Measurements from ENCODE around the gene HOXA13. TPM values are rescaled to one million over a fixed set of nuclear protein-coding genes. Genes with fewer than 3 reads are reported as not detected.

The HOXA13 gene
- polyA plus RNA-seq, 4 donors, result 0.01 TPM; not detected in 3

- peaks cover 0 to 13% (median 5%) of the 10 kb centered on the region in 3 donors for H3K4me1 ChIP-seq (ENCODE audit: control insufficient read depth in 3 of 3, insufficient read depth in 2 of 3, low read depth in 1 of 3, low read length in 2 of 3)
- H3K27me3 ChIP-seq (ENCODE audit: control insufficient read depth in 3 of 3, insufficient read depth in 3 of 3, low read length in 3 of 3), result peaks cover 18 to 86% (median 70%) of the 10 kb centered on the region in 3 donors
- H3K9me3 ChIP-seq (ENCODE audit: control insufficient read depth in 2 of 2, insufficient read depth in 1 of 2, low read depth in 1 of 2, low read length in 1 of 2), result peaks cover 0 to 2% of the 10 kb centered on the region in 2 donors
- 5 to 11% (median 7%) methylated on average over 14 of the region's 14 CpGs for WGBS, 3 donors
- no peak for FAIRE-seq
- peak overlapping the region in 1 of 3 donors; percentile 25 for H3K27ac ChIP-seq (ENCODE audit: low read depth in 1 of 3, low read length in 2 of 3)
- DNase-seq, result no peak
- no peaks in the 10 kb centered on the region for H3K36me3 ChIP-seq (ENCODE audit: control insufficient read depth in 3 of 3, insufficient read depth in 2 of 3, low read depth in 1 of 3, low read length in 3 of 3)
- H3K4me3 ChIP-seq (ENCODE audit: low read depth in 1 of 3, low read length in 3 of 3), result peak overlapping the region; percentile 31 to 54 (median 44)
Measured at GRCh38 chr7:27200761-27201579, 1.1 kb upstream of the HOXA13 start.

- Histone ChIP-seq H3K27me3 (ENCODE audit: control insufficient read depth in 3 of 3, insufficient read depth in 3 of 3, low read length in 3 of 3) (peaks cover 19 to 85% (median 55%) of the 10 kb centered on the region in 3 donors), H3K4me1 (ENCODE audit: control insufficient read depth in 3 of 3, insufficient read depth in 2 of 3, low read depth in 1 of 3, low read length in 2 of 3) (peaks cover 0 to 10% (median 3%) of the 10 kb centered on the region in 3 donors), H3K4me3 (ENCODE audit: low read depth in 1 of 3, low read length in 3 of 3) (peak overlapping the region; percentile 31 to 69 (median 44)), H3K36me3 (ENCODE audit: control insufficient read depth in 3 of 3, insufficient read depth in 2 of 3, low read depth in 1 of 3, low read length in 3 of 3) (no peaks in the 10 kb centered on the region), H3K27ac (ENCODE audit: low read depth in 1 of 3, low read length in 2 of 3) (no peak overlapping the region), H3K9me3 (ENCODE audit: control insufficient read depth in 2 of 2, insufficient read depth in 1 of 2, low read depth in 1 of 2, low read length in 1 of 2) (no peaks in the 10 kb centered on the region)
- DNase-seq, result peak in 1 of 2 donors; percentile 54
- WGBS, 3 donors, result 2 to 4% (median 3%) methylated on average over 62 to 93 of the region's 93 CpGs
- FAIRE-seq, result no peak
Measured at GRCh38 chr7:27198871-27199801, 755 bp downstream of the HOXA13 start.

GRCh38 chr7:27198138-27198841 lies 1.6 kb downstream of the HOXA13 start:
- DNase-seq (peak in 1 of 2 donors; percentile 42), FAIRE-seq (no peak)
- Histone ChIP-seq H3K4me1 (ENCODE audit: control insufficient read depth in 3 of 3, insufficient read depth in 2 of 3, low read depth in 1 of 3, low read length in 2 of 3) (peaks cover 0 to 10% (median 3%) of the 10 kb centered on the region in 3 donors), H3K27ac (ENCODE audit: low read depth in 1 of 3, low read length in 2 of 3) (no peak overlapping the region), H3K4me3 (ENCODE audit: low read depth in 1 of 3, low read length in 3 of 3) (peak overlapping the region in 2 of 3 donors; percentile 31 to 69), H3K27me3 (ENCODE audit: control insufficient read depth in 3 of 3, insufficient read depth in 3 of 3, low read length in 3 of 3) (peaks cover 19 to 85% (median 53%) of the 10 kb centered on the region in 3 donors), H3K36me3 (ENCODE audit: control insufficient read depth in 3 of 3, insufficient read depth in 2 of 3, low read depth in 1 of 3, low read length in 3 of 3) (no peaks in the 10 kb centered on the region), H3K9me3 (ENCODE audit: control insufficient read depth in 2 of 2, insufficient read depth in 1 of 2, low read depth in 1 of 2, low read length in 1 of 2) (no peaks in the 10 kb centered on the region)
- WGBS, 3 donors, result 9 to 10% (median 10%) methylated on average over 29 of the region's 29 CpGs

GRCh38 chr7:27197137-27198042 lies 2.5 kb downstream of the HOXA13 start:
- DNase-seq (peak in 1 of 2 donors; percentile 46), FAIRE-seq (no peak)
- Histone ChIP-seq H3K36me3 (ENCODE audit: control insufficient read depth in 3 of 3, insufficient read depth in 2 of 3, low read depth in 1 of 3, low read length in 3 of 3) (no peaks in the 10 kb centered on the region), H3K27ac (ENCODE audit: low read depth in 1 of 3, low read length in 2 of 3) (no peak overlapping the region), H3K4me1 (ENCODE audit: control insufficient read depth in 3 of 3, insufficient read depth in 2 of 3, low read depth in 1 of 3, low read length in 2 of 3) (peaks cover 0 to 11% (median 8%) of the 10 kb centered on the region in 3 donors), H3K27me3 (ENCODE audit: control insufficient read depth in 3 of 3, insufficient read depth in 3 of 3, low read length in 3 of 3) (peaks cover 19 to 84% (median 53%) of the 10 kb centered on the region in 3 donors), H3K4me3 (ENCODE audit: low read depth in 1 of 3, low read length in 3 of 3) (peak overlapping the region in 2 of 3 donors; percentile 4 to 31), H3K9me3 (ENCODE audit: control insufficient read depth in 2 of 2, insufficient read depth in 1 of 2, low read depth in 1 of 2, low read length in 1 of 2) (no peaks in the 10 kb centered on the region)
- 17 to 23% (median 18%) methylated on average over 18 of the region's 18 CpGs for WGBS, 3 donors

GRCh38 chr7:27196287-27196767 lies 3.6 kb downstream of the HOXA13 start:
- DNase-seq, result peak; percentile 69 to 85
- H3K4me1 ChIP-seq (ENCODE audit: control insufficient read depth in 3 of 3, insufficient read depth in 2 of 3, low read depth in 1 of 3, low read length in 2 of 3), result peaks cover 0 to 8% (median 8%) of the 10 kb centered on the region in 3 donors
- H3K27ac ChIP-seq (ENCODE audit: low read depth in 1 of 3, low read length in 2 of 3), result no peak overlapping the region
- no peaks in the 10 kb centered on the region for H3K9me3 ChIP-seq (ENCODE audit: control insufficient read depth in 2 of 2, insufficient read depth in 1 of 2, low read depth in 1 of 2, low read length in 1 of 2)
- no peak overlapping the region for H3K4me3 ChIP-seq (ENCODE audit: low read depth in 1 of 3, low read length in 3 of 3)
- FAIRE-seq, result no peak
- whole genome bisulfite sequencing, 3 donors, result 2 to 5% (median 4%) methylated on average over 6 of the region's 6 CpGs
- no peaks in the 10 kb centered on the region for H3K36me3 ChIP-seq (ENCODE audit: control insufficient read depth in 3 of 3, insufficient read depth in 2 of 3, low read depth in 1 of 3, low read length in 3 of 3)
- peaks cover 21 to 84% (median 53%) of the 10 kb centered on the region in 3 donors for H3K27me3 ChIP-seq (ENCODE audit: control insufficient read depth in 3 of 3, insufficient read depth in 3 of 3, low read length in 3 of 3)

GRCh38 chr7:27194686-27195379 lies 5.1 kb downstream of the HOXA13 start:
- Histone ChIP-seq H3K27ac (ENCODE audit: low read depth in 1 of 3, low read length in 2 of 3) (no peak overlapping the region), H3K9me3 (ENCODE audit: control insufficient read depth in 2 of 2, insufficient read depth in 1 of 2, low read depth in 1 of 2, low read length in 1 of 2) (no peaks in the 10 kb centered on the region), H3K4me1 (ENCODE audit: control insufficient read depth in 3 of 3, insufficient read depth in 2 of 3, low read depth in 1 of 3, low read length in 2 of 3) (peaks cover 0 to 5% (median 2%) of the 10 kb centered on the region in 3 donors), H3K27me3 (ENCODE audit: control insufficient read depth in 3 of 3, insufficient read depth in 3 of 3, low read length in 3 of 3) (peaks cover 15 to 85% (median 53%) of the 10 kb centered on the region in 3 donors), H3K4me3 (ENCODE audit: low read depth in 1 of 3, low read length in 3 of 3) (no peak overlapping the region), H3K36me3 (ENCODE audit: control insufficient read depth in 3 of 3, insufficient read depth in 2 of 3, low read depth in 1 of 3, low read length in 3 of 3) (no peaks in the 10 kb centered on the region)
- WGBS, 3 donors, result 27 to 42% (median 35%) methylated on average over 9 of the region's 9 CpGs
- FAIRE-seq (no peak), DNase-seq (peak in 1 of 2 donors; percentile 18)

GRCh38 chr7:27194002-27194352 lies 5.9 kb downstream of the HOXA13 start:
- no peak for FAIRE-seq
- no peaks in the 10 kb centered on the region for H3K9me3 ChIP-seq (ENCODE audit: control insufficient read depth in 2 of 2, insufficient read depth in 1 of 2, low read depth in 1 of 2, low read length in 1 of 2)
- no peak for DNase-seq
- no peaks in the 10 kb centered on the region for H3K36me3 ChIP-seq (ENCODE audit: control insufficient read depth in 3 of 3, insufficient read depth in 2 of 3, low read depth in 1 of 3, low read length in 3 of 3)
- H3K4me1 ChIP-seq (ENCODE audit: control insufficient read depth in 3 of 3, insufficient read depth in 2 of 3, low read depth in 1 of 3, low read length in 2 of 3), result peaks cover 0 to 5% (median 4%) of the 10 kb centered on the region in 3 donors
- no peak overlapping the region for H3K27ac ChIP-seq (ENCODE audit: low read depth in 1 of 3, low read length in 2 of 3)
- WGBS, 3 donors, result 22 to 31% (median 28%) methylated on average over 2 of the region's 2 CpGs
- peaks cover 17 to 89% (median 59%) of the 10 kb centered on the region in 3 donors for H3K27me3 ChIP-seq (ENCODE audit: control insufficient read depth in 3 of 3, insufficient read depth in 3 of 3, low read length in 3 of 3)
- no peak overlapping the region for H3K4me3 ChIP-seq (ENCODE audit: low read depth in 1 of 3, low read length in 3 of 3)
